Sigmoid colon (tissue), 4 donors: Measurements from ENCODE around the gene SLC50A1.

ENCODE experiments used
- CTCF ChIP-seq, 4 experiments: fragments of 450-650 bp in 3 of 4; fragments of 200-600 bp in 1 of 4; IDR thresholded peaks; one replicate each; pipeline ENCODE4 v1.5.1; 2016 to 2019; ENCODE audit warnings: antibody characterized with exemption in 4 of 4, mild to moderate bottlenecking in 3 of 4, moderate library complexity in 2 of 4
- POLR2A ChIP-seq, 2 donors: fragments of 450-650 bp; IDR thresholded peaks; one replicate each; pipeline ENCODE4 v1.6.1; 2016; ENCODE audit warnings: antibody characterized with exemption in 2 of 2, mild to moderate bottlenecking in 2 of 2, moderate library complexity in 2 of 2
- POLR2AphosphoS5 ChIP-seq, 4 donors: sonication (generic); formaldehyde crosslinking; IDR thresholded peaks; one replicate each; pipeline ENCODE4 v1.6.1; 2017; ENCODE audit warnings: antibody characterized with exemption in 4 of 4

DNA sequence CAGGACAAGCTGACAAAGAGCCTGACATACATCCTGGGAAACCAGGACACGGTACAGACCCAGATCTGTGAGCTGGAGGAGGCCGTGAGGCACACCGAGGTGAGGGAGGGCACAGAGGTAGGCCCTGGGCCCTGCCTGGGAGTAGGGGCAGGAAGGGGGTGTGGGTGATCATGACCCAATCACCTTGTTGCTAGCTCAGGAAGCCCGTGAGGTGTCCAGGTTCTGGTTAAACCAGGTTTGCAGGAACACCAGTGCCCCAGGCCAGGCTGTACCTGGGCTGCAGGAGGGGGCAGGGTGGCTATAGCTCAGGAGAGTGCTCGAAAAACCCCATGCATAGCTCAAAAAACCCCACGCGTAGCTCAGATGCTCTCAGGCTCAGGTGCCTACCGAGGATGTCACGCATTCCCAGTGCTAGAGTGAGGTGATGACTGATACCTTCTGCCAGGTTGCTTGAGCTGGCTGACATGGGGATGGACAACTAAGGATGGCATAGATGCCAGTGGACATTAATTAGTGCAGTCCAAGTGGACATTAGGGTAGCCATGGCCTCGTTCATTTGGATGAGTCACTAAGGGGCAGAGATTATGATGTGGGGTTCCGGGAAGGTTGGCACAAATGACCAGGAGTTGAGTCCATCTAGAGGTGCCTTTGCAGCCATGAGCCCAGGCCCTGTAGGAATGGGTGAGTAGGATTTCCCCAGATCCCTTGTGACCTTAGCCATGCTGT, 41.7 kb downstream of the SLC50A1 start:
- TF ChIP-seq CTCF (IDR thresholded peaks at IDR 0.05), result no peak
- no peak for TF ChIP-seq POLR2A (IDR thresholded peaks at IDR 0.05)
- TF ChIP-seq POLR2AphosphoS5 (IDR thresholded peaks at IDR 0.05), result no peak
